Keratinocyte (primary cell): ENCODE data around the gene DVL1. TPM values are rescaled to one million over a fixed set of nuclear protein-coding genes. Genes with fewer than 3 reads are reported as not detected.

Source experiments
- DNase-seq: peaks from one replicate; pipeline ENCODE4 v3.0.0-alpha.2; 2011; ENCODE audit warnings: low read depth, missing footprints, low spot score
- FAIRE-seq: peaks from 2 replicates; lab custom pipeline; 2011; peaks lifted over from hg19 to GRCh38; lab: Jason Lieb, UNC
- H2AFZ ChIP-seq: 2 replicates; pipeline ENCODE4 v1.6.0; 2012; ENCODE audit warnings: low read length, control low read depth, inconsistent platforms; ENCODE audit not compliant: control insufficient read depth
- H3K27ac ChIP-seq: 2 replicates; pipeline ENCODE4 v1.5.1; 2011; ENCODE audit warnings: low read length; ENCODE audit not compliant: control insufficient read depth, insufficient read depth
- H3K27me3 ChIP-seq: 3 replicates; pipeline ENCODE4 v1.6.0; 2011; ENCODE audit warnings: low read length; ENCODE audit not compliant: control insufficient read depth, insufficient read depth; ENCODE audit errors: extremely low read depth
- H3K36me3 ChIP-seq, 2 experiments: 2 replicates in 1 of 2; 3 replicates in 1 of 2; pipeline ENCODE4 v1.5.1; 2011; ENCODE audit warnings: low read length in 2 of 2, mild to moderate bottlenecking in 1 of 2; ENCODE audit not compliant: control insufficient read depth in 2 of 2, insufficient read depth in 2 of 2; ENCODE audit errors: extremely low read depth in 1 of 2
- H3K4me1 ChIP-seq: 3 replicates; pipeline ENCODE4 v1.5.1; 2011; ENCODE audit warnings: low read length; ENCODE audit not compliant: control insufficient read depth, insufficient read depth; ENCODE audit errors: extremely low read depth
- H3K4me2 ChIP-seq: 3 replicates; pipeline ENCODE4 v1.6.0; 2011; ENCODE audit warnings: low read depth, low read length; ENCODE audit not compliant: control insufficient read depth, insufficient read depth; ENCODE audit errors: extremely low read depth
- H3K4me3 ChIP-seq, 3 experiments: fragments of 200-600 bp in 1 of 3; sonication (generic) in 1 of 3; 2 replicates in 2 of 3; 3 replicates in 1 of 3; pipeline ENCODE4 v1.5.1; 2011 to 2016; ENCODE audit warnings: low read length in 3 of 3, mild to moderate bottlenecking in 3 of 3, control low read depth in 2 of 3, inconsistent platforms in 1 of 3, low read depth in 1 of 3, mixed read lengths in 1 of 3, mixed run types in 1 of 3, moderate library complexity in 1 of 3; ENCODE audit not compliant: control insufficient read depth in 2 of 3, insufficient read depth in 2 of 3; ENCODE audit errors: extremely low read depth in 1 of 3
- H3K79me2 ChIP-seq: 2 replicates; pipeline ENCODE4 v1.6.0; 2012; ENCODE audit warnings: low read length; ENCODE audit not compliant: control insufficient read depth, insufficient read depth
- H3K9ac ChIP-seq: 3 replicates; pipeline ENCODE4 v1.6.0; 2011; ENCODE audit warnings: low read length; ENCODE audit not compliant: control insufficient read depth, insufficient read depth; ENCODE audit errors: extremely low read depth
- H3K9me1 ChIP-seq: 3 replicates; pipeline ENCODE4 v1.6.0; 2011; ENCODE audit warnings: low read length; ENCODE audit not compliant: control insufficient read depth, insufficient read depth; ENCODE audit errors: extremely low read depth
- H3K9me3 ChIP-seq: 2 replicates; pipeline ENCODE4 v1.5.1; 2012; ENCODE audit warnings: low read depth, low read length; ENCODE audit not compliant: control insufficient read depth
- H4K20me1 ChIP-seq: 3 replicates; pipeline ENCODE4 v1.6.0; 2011; ENCODE audit warnings: low read length; ENCODE audit not compliant: control insufficient read depth, insufficient read depth; ENCODE audit errors: extremely low read depth
- CTCF ChIP-seq, 3 experiments: IDR thresholded peaks in 1 of 3; conservative IDR thresholded peaks in 1 of 3; optimal IDR thresholded peaks in 1 of 3; 2 replicates in 2 of 3; 3 replicates in 1 of 3; pipeline versions ENCODE3 to v1.5.1; 2011; ENCODE audit warnings: low read length in 3 of 3, mild to moderate bottlenecking in 3 of 3, moderate library complexity in 2 of 3, control low read depth in 1 of 3, inconsistent platforms in 1 of 3; ENCODE audit not compliant: insufficient read depth in 2 of 3; ENCODE audit errors: extremely low read depth in 1 of 3
- EZH2 ChIP-seq: IDR thresholded peaks from one replicate; pipeline ENCODE4 v1.6.1; 2012; ENCODE audit warnings: inconsistent platforms, mild to moderate bottlenecking, low read length, moderate library complexity
- dilution Hi-C: fragments of 300-500 bp; cut with MboI; formaldehyde crosslinking; loops from one replicate; pipeline ENCODE4 v1.7.0; 2020; ENCODE audit warnings: low sequenced_read_pairs; ENCODE audit not compliant: extremely low pct_ligation_motif_present
- polyA plus RNA-seq, 5 experiments: library from polyadenylated mRNA; depleted of rRNA in 3 of 5; stranded (reverse) in 3 of 5; stranded (forward) in 1 of 5; unstranded in 1 of 5; fragments of >200 nt; gene quantifications; 1 replicate in 1 of 5; 2 replicates in 3 of 5; 3 replicates in 1 of 5; pipeline versions ENCODE4 v1.2.1 to v1.2.3, GENCODE V29; 2011 to 2012; ENCODE audit warnings: missing spikeins in 2 of 5, low read depth in 1 of 5, low replicate concordance in 1 of 5
- small RNA-seq, 3 experiments: library from RNA; depleted of rRNA; stranded (forward); fragments of <200 nt; gene quantifications; one replicate each; pipeline ENCODE3, GENCODE V24; 2012; ENCODE audit warnings: low read depth in 3 of 3, low replicate concordance in 1 of 3; ENCODE audit not compliant: insufficient read length in 3 of 3

DVL1 gene
- polyA plus RNA-seq, 1 donor (not counting 4 experiments of a cell fraction or from before 2014, with no cell fraction given): 31.6 TPM

DNA sequence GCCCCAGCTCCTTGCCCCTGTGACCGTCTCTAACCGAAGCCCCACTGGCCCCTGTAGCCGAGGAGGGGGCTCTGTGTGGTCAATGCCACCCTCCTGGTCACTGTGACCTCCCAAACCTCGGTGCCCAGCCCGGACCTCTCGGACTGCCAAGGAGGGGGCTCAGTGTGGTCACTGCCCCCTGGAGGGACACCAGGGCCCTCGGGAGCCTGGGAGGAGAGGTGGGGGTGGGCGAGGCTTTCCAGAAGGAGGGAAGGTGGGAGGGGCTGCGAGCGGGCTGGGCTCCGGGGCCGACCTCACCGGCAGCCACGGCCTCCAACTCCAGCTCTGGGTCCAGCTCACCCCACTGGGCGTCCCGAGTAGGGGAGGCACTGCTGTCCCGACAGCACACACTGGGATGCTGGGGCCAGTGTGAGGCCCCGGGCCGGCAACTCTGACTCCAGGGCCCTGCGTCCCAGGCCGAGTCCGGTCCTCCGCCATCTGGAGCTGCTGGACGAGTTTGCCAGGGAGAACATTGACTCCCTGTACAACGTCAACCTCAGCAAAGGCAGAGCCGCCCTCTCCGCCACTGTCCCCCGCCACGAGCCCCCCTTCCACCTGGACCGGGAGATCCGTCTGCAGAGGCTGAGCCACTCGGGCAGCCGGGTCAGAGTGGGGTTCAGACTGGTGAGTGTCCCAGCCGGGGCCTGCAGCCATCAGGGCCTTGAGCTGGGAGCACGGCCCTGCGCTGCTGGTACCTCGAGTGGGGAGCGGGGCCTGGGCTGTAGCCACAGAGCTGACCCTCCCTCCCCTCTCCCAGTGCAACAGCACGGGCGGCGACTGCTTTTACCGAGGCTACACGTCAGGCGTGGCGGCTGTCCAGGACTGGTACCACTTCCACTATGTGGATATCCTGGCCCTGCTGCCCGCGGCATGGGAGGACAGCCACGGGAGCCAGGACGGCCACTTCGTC is 62.6 kb downstream of the DVL1 start:
- FAIRE-seq: no peak
- H3K9me1 ChIP-seq: no peaks in the 10 kb centered on the region
- H3K27me3 ChIP-seq: peaks cover 5% of the 10 kb centered on the region
- no peaks in the 10 kb centered on the region for H3K9me3 ChIP-seq
- no peak overlapping the region for H3K4me3 ChIP-seq
- peaks cover 17% of the 10 kb centered on the region for H3K4me1 ChIP-seq
- no peaks in the 10 kb centered on the region for H3K79me2 ChIP-seq
- no peaks in the 10 kb centered on the region for H3K36me3 ChIP-seq
- H3K9ac ChIP-seq: no peak overlapping the region
- peaks cover 4% of the 10 kb centered on the region for H4K20me1 ChIP-seq
- dilution Hi-C loops: no loop called here
- DNase-seq: no peak
- no peak overlapping the region for H3K4me2 ChIP-seq
- no peak overlapping the region for H2AFZ ChIP-seq
- no peak overlapping the region for H3K27ac ChIP-seq
- no peak for TF ChIP-seq CTCF (optimal IDR thresholded peaks at IDR 0.05 in 1 of 3, IDR thresholded peaks at IDR 0.05 in 1 of 3, conservative IDR thresholded peaks at IDR 0.05 in 1 of 3; ENCODE audit: extremely low read depth in 1 of 3, insufficient read depth in 2 of 3, low read length in 3 of 3)
- TF ChIP-seq EZH2: no peak

GRCh38 chr1:1285611-1286311 is 63.5 kb downstream of the DVL1 start:
- no peaks in the 10 kb centered on the region for H3K9me3 ChIP-seq
- DNase-seq (no peak), FAIRE-seq (no peak)
- dilution Hi-C loops: no loop called here
- no peak overlapping the region for H3K4me3 ChIP-seq
- no peaks in the 10 kb centered on the region for H3K9me1 ChIP-seq
- no peaks in the 10 kb centered on the region for H4K20me1 ChIP-seq
- H3K27ac ChIP-seq: no peak overlapping the region
- H2AFZ ChIP-seq: no peak overlapping the region
- H3K4me2 ChIP-seq: no peak overlapping the region
- no peaks in the 10 kb centered on the region for H3K79me2 ChIP-seq
- H3K4me1 ChIP-seq: peaks cover 12% of the 10 kb centered on the region
- TF ChIP-seq CTCF (optimal IDR thresholded peaks at IDR 0.05 in 1 of 3, IDR thresholded peaks at IDR 0.05 in 1 of 3, conservative IDR thresholded peaks at IDR 0.05 in 1 of 3; ENCODE audit: extremely low read depth in 1 of 3, insufficient read depth in 2 of 3, low read length in 3 of 3): no peak
- TF ChIP-seq EZH2: no peak
- H3K27me3 ChIP-seq: peaks cover 5% of the 10 kb centered on the region
- no peak overlapping the region for H3K9ac ChIP-seq
- H3K36me3 ChIP-seq: no peaks in the 10 kb centered on the region

Small RNA genes within 50 kb of the gene (small RNA-seq; reads per million reads assigned to genes)
- gene MIR6726: 0 reads per million in 3 experiments

Other genes starting within 250 kb of the DVL1 start
- gene C1orf159, start 233.3 kb downstream of the DVL1 start, polyA plus RNA-seq: 6.1 to 8.8 TPM (median 8.0 TPM) in 3 replicates
- gene TTLL10, start 175.5 kb downstream of the DVL1 start, polyA plus RNA-seq: not detected in 3 replicates
- gene TNFRSF18, start 142.8 kb downstream of the DVL1 start, polyA plus RNA-seq: 0.09 to 0.63 TPM (median 0.21 TPM) in 3 replicates
- gene TNFRSF4, start 135.3 kb downstream of the DVL1 start, polyA plus RNA-seq: 0.04 TPM in 1 of 3 replicates, not detected in the others
- gene SDF4, start 117.4 kb downstream of the DVL1 start, polyA plus RNA-seq: 63.5 to 103 TPM (median 66.3 TPM) in 3 replicates
- gene B3GALT6, start 117.2 kb downstream of the DVL1 start, polyA plus RNA-seq: 6.8 to 9.5 TPM (median 7.8 TPM) in 3 replicates
- gene C1QTNF12, start 102.7 kb downstream of the DVL1 start, polyA plus RNA-seq: 0.15 to 0.46 TPM (median 0.18 TPM) in 3 replicates
- 18.2 to 37.3 TPM (median 27.0 TPM) in 3 replicates for gene UBE2J2, start 75.6 kb downstream of the DVL1 start, polyA plus RNA-seq
- gene SCNN1D, start 69.0 kb downstream of the DVL1 start, polyA plus RNA-seq: 0.08 to 0.32 TPM (median 0.16 TPM) in 3 replicates
- gene ACAP3, start 41.5 kb downstream of the DVL1 start, polyA plus RNA-seq: 13.4 to 45.8 TPM (median 17.4 TPM) in 3 replicates
- gene PUSL1, start 40.8 kb downstream of the DVL1 start, polyA plus RNA-seq: 11.4 to 20.5 TPM (median 14.9 TPM) in 3 replicates
- 70.4 to 89.8 TPM (median 76.9 TPM) in 3 replicates for gene INTS11, start 24.8 kb downstream of the DVL1 start, polyA plus RNA-seq
- 5.8 to 14.0 TPM (median 11.8 TPM) in 3 replicates for gene CPTP, start 24.6 kb downstream of the DVL1 start, polyA plus RNA-seq
- gene TAS1R3, start 18.1 kb downstream of the DVL1 start, polyA plus RNA-seq: 0.01 to 0.08 TPM (median 0.04 TPM) in 3 replicates
- 0.05 to 0.14 TPM in 2 of 3 replicates, not detected in the other for gene MXRA8, start 9.1 kb upstream of the DVL1 start, polyA plus RNA-seq
- gene AURKAIP1, start 25.8 kb upstream of the DVL1 start, polyA plus RNA-seq: 75.8 to 86.9 TPM (median 83.2 TPM) in 3 replicates
- gene CCNL2, start 49.9 kb upstream of the DVL1 start, polyA plus RNA-seq: 97.0 to 171 TPM (median 140 TPM) in 3 replicates
- gene MRPL20, start 57.9 kb upstream of the DVL1 start, polyA plus RNA-seq: 94.3 to 169 TPM (median 133 TPM) in 3 replicates
- 4.6 to 6.5 TPM (median 5.1 TPM) in 3 replicates for gene ANKRD65, start 71.9 kb upstream of the DVL1 start, polyA plus RNA-seq
- gene VWA1, start 86.3 kb upstream of the DVL1 start, polyA plus RNA-seq: 5.0 to 6.7 TPM (median 6.5 TPM) in 3 replicates
- gene ATAD3C, start 100.3 kb upstream of the DVL1 start, polyA plus RNA-seq: 0.39 to 0.72 TPM (median 0.45 TPM) in 3 replicates
- 18.4 to 24.9 TPM (median 20.6 TPM) in 3 replicates for gene ATAD3B, start 122.3 kb upstream of the DVL1 start, polyA plus RNA-seq
- gene ATAD3A, start 162.7 kb upstream of the DVL1 start, polyA plus RNA-seq: 19.9 to 23.0 TPM (median 22.0 TPM) in 3 replicates
- gene TMEM240, start 191.2 kb upstream of the DVL1 start, polyA plus RNA-seq: 0.12 to 0.28 TPM (median 0.12 TPM) in 3 replicates
- gene SSU72, start 225.4 kb upstream of the DVL1 start, polyA plus RNA-seq: 60.2 to 147 TPM (median 79.7 TPM) in 3 replicates